AG04450 (cell line): ENCODE measurements around the gene NDFIP1. TPM values are rescaled to one million over a fixed set of nuclear protein-coding genes. Genes with fewer than 3 reads are reported as not detected.

ENCODE experiments used
- CTCF ChIA-PET: fragments of 300-600, 350-600 bp; formaldehyde crosslinking; extraction: SDS; loops from one replicate; lab custom pipeline; 2022; ENCODE audit warnings: antibody characterized with exemption, inconsistent platforms; lab: Charles Lee
- POLR2A ChIA-PET: fragments of 350-600 bp; formaldehyde crosslinking; extraction: SDS; loops from one replicate; lab custom pipeline; 2021; ENCODE audit warnings: antibody characterized with exemption, inconsistent platforms; lab: Yijun Ruan, JAX
- DNase-seq: peaks from one replicate; pipeline ENCODE4 v3.0.0-alpha.2; 2011; ENCODE audit warnings: low read depth, low spot score
- H3K27ac ChIP-seq: one replicate; pipeline ENCODE4 v1.5.1; 2012; ENCODE audit warnings: low read depth, low read length, control low read depth
- H3K27me3 ChIP-seq: one replicate; pipeline ENCODE4 v1.6.0; 2012; ENCODE audit warnings: low read length; ENCODE audit not compliant: control insufficient read depth, insufficient read depth
- H3K4me3 ChIP-seq: 2 replicates; pipeline ENCODE4 v1.5.1; 2011; ENCODE audit warnings: mild to moderate bottlenecking, low read depth, low read length, control low read depth
- H3K9me3 ChIP-seq: 2 replicates; pipeline ENCODE4 v1.5.1; 2012; ENCODE audit warnings: low read length; ENCODE audit not compliant: control insufficient read depth, insufficient read depth
- polyA plus RNA-seq: library from polyadenylated mRNA; depleted of rRNA; stranded (reverse); fragments of >200 nt; gene quantifications from 2 replicates; pipeline ENCODE4 v1.2.3, GENCODE V29; 2011
- TF ChIP-seq, protein P1 (sequence below): IDR thresholded peaks from 2 replicates; pipeline ENCODE4 v1.5.1; 2011; ENCODE audit warnings: low read depth, low read length, control low read depth, inconsistent platforms

NDFIP1 gene
- polyA plus RNA-seq, 1 experiment, result 31.9 TPM

DNA sequence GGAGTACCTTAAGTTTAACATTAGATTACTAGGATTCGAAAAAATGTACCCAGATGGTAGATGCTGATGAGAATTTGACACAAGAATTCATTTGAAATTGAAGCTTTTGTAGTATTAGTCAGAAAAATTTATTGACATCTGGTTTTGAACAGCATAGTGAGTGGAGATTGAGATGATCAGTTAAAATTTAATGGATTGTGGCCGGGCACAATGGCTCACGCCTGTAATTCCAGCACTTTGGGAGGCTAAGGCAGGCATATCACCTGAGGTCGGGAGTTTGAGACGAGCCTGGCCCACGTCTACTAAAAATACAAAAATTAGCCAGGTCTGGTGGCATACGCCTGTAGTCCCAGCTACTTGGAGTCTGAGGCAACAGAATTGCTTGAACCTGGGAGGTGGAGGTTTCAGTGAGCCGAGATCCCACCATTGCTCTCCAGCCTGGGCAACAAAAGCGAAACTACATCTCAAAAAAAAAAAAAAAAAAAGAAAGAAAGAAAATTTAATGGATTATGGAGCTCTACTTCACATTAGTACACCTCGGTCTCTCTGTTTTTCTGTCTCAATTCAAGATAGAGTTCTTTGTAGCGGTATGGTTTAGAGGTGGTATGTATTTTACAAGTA is 21.0 kb downstream of the NDFIP1 start:
- no peak for DNase-seq
- ChIA-PET CTCF (interaction anchor here (0.6 to 7.2 kb wide), 8 partner anchors 16 to 438 kb away, joined by 3 to 55 read pairs (median 4); no protein-coding TSS in a partner anchor), POLR2A (no interaction called here)

DNA sequence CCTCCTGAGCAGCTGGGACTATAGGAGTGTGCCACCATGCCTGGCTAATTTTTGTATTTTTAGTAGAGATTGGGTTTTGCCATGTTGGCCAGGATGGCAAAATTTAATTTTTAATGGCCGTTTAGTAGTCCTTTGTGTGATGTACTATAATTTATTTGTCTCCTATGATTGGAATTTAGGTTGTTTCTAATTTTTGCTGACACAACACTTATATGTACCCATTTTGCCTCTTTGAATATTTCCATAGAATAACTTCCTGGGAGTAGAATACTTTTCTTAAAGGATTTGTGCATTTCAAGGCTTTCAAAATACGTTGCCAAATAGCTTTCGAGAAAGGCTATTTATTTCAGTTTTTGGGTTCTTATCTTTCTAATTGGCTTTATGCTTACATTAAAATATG is 22.8 kb downstream of the NDFIP1 start:
- ChIA-PET CTCF (interaction anchor here (0.5 to 7.2 kb wide), 5 partner anchors 14 to 474 kb away, joined by 3 to 55 read pairs (median 4); no protein-coding TSS in a partner anchor), POLR2A (no interaction called here)
- H3K27ac ChIP-seq, result no peak overlapping the region
- H3K4me3 ChIP-seq, result no peak overlapping the region
- TF ChIP-seq, protein P1, sequence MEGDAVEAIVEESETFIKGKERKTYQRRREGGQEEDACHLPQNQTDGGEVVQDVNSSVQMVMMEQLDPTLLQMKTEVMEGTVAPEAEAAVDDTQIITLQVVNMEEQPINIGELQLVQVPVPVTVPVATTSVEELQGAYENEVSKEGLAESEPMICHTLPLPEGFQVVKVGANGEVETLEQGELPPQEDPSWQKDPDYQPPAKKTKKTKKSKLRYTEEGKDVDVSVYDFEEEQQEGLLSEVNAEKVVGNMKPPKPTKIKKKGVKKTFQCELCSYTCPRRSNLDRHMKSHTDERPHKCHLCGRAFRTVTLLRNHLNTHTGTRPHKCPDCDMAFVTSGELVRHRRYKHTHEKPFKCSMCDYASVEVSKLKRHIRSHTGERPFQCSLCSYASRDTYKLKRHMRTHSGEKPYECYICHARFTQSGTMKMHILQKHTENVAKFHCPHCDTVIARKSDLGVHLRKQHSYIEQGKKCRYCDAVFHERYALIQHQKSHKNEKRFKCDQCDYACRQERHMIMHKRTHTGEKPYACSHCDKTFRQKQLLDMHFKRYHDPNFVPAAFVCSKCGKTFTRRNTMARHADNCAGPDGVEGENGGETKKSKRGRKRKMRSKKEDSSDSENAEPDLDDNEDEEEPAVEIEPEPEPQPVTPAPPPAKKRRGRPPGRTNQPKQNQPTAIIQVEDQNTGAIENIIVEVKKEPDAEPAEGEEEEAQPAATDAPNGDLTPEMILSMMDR, result no peak
- H3K27me3 ChIP-seq, result no peaks in the 10 kb centered on the region
- H3K9me3 ChIP-seq, result no peaks in the 10 kb centered on the region
- DNase-seq, result no peak

More for the DNA sequence above, 21.0 kb downstream of the NDFIP1 start:
- Histone ChIP-seq H3K4me3 (no peak overlapping the region), H3K9me3 (peaks cover 3% of the 10 kb centered on the region; the same call in 1 of the 2 replicates), H3K27me3 (no peaks in the 10 kb centered on the region), H3K27ac (no peak overlapping the region)
- TF ChIP-seq, protein P1, result no peak

DNA sequence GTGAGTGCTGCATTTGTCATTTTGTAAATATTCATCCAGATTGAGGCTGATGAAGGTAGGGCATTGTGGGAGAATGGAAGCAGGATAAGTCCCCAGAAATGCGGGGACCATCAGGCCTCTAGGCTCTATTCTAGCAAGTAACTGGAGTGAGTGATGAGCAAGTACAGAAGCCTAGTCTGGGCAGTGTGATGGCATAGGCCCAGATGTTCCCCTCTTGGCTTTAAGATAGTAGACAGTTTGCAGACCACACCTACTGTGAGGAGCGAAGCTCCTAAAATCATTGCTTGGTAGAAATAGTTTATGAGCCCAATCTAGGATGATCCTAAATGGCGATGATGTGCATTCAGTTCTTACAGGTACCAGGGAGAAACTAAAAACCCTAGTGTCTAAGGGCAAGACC is 24.3 kb downstream of the NDFIP1 start:
- H3K27me3 ChIP-seq, result no peaks in the 10 kb centered on the region
- no peak for DNase-seq
- ChIA-PET POLR2A (no interaction called here), CTCF (interaction anchor here (1.2 to 7.2 kb wide), 4 partner anchors 11 to 142 kb away, joined by 3 to 55 read pairs (median 14); no protein-coding TSS in a partner anchor)
- H3K4me3 ChIP-seq, result no peak overlapping the region
- H3K9me3 ChIP-seq, result no peaks in the 10 kb centered on the region
- no peak overlapping the region for H3K27ac ChIP-seq
- TF ChIP-seq, protein P1, result no peak

DNA sequence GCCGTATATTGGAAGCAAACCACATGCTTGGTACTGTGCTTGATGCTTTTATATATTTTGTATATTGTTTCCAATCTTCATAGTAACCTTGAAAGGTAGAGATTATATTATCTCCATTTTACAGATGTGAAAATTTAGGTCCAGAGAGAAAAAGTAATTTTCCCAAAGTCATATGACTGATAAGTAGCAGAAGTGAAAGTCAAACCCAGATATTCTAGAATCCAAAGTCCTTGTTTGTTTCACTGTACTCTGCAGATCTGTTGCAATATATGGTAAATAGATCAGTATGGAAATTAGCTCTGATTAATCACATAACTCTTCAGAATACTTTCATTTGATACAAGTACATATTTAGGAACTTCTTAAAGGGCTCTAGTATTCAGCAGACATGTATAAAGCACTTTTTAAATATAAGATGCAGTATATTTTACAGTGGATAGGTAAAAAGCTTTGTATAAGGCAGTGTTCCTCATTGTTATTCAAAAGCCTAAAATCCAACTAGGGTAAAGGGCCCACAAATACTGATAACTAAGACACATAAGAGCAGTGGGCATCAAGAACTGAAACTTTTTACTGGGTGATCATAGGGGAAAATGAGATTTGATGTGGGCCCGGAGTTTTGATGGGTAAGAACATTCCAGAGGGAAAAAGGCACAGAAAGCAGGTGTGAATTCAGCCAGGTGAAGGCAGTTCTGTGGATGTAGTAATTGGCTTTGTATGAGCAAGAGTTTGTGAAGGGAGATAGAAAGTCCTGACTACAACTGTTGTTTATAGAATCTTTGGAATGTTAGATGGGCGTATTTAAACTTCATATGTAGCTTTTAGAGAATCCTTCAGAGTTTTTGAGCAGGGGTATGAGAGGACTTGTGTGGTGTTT is 25.0 kb downstream of the NDFIP1 start:
- Histone ChIP-seq H3K4me3 (no peak overlapping the region), H3K27ac (no peak overlapping the region), H3K27me3 (no peaks in the 10 kb centered on the region), H3K9me3 (no peaks in the 10 kb centered on the region)
- ChIA-PET POLR2A (no interaction called here), CTCF (interaction anchor here (1.3 to 3.3 kb wide), 4 partner anchors 10 to 580 kb away, joined by 3 to 14 read pairs (median 9); partner anchors contain the start of gene GNPDA1)
- TF ChIP-seq, protein P1, result no peak
- DNase-seq, result no peak
